ENCODE results near the gene COL26A1.
"Not testable (repeated sequence)": the region's sequence is repeated elsewhere in the genome, so short reads cannot be mapped to it uniquely, and the experiment has no call there.

GRCh38 chr7:101349300-101349699 lies 13.4 kb upstream of the COL26A1 start:
- TF ChIP-seq, protein P1, sequence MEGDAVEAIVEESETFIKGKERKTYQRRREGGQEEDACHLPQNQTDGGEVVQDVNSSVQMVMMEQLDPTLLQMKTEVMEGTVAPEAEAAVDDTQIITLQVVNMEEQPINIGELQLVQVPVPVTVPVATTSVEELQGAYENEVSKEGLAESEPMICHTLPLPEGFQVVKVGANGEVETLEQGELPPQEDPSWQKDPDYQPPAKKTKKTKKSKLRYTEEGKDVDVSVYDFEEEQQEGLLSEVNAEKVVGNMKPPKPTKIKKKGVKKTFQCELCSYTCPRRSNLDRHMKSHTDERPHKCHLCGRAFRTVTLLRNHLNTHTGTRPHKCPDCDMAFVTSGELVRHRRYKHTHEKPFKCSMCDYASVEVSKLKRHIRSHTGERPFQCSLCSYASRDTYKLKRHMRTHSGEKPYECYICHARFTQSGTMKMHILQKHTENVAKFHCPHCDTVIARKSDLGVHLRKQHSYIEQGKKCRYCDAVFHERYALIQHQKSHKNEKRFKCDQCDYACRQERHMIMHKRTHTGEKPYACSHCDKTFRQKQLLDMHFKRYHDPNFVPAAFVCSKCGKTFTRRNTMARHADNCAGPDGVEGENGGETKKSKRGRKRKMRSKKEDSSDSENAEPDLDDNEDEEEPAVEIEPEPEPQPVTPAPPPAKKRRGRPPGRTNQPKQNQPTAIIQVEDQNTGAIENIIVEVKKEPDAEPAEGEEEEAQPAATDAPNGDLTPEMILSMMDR (IDR thresholded peaks at IDR 0.05), result not testable (repeated sequence)
- not testable (repeated sequence) for TF ChIP-seq ZFX (IDR thresholded peaks at IDR 0.05; ENCODE audit: borderline replicate concordance)
